Measurements from ENCODE around the gene RNF220. TPM values are rescaled to one million over a fixed set of nuclear protein-coding genes. Genes with fewer than 3 reads are reported as not detected.

The RNF220 gene
- total RNA-seq, 1 donor from 2014 or later, result 84.4 TPM

GRCh38 chr1:44472620-44473525, 67.8 kb downstream of the RNF220 start:
- TF ChIP-seq CTCF (IDR thresholded peaks at IDR 0.05), result no peak
- peaks cover 31% of the 10 kb centered on the region for H3K27me3 Mint-ChIP-seq (ENCODE audit: unreplicated experiment)
- H3K36me3 Mint-ChIP-seq (ENCODE audit: unreplicated experiment), result no peaks in the 10 kb centered on the region
- no peak for DNase-seq (ENCODE audit: extremely low spot score, unreplicated experiment)
- no peak overlapping the region for H3K27ac Mint-ChIP-seq (ENCODE audit: unreplicated experiment)
- H3K4me1 Mint-ChIP-seq (ENCODE audit: unreplicated experiment), result no peaks in the 10 kb centered on the region
- H3K4me3 Mint-ChIP-seq (ENCODE audit: unreplicated experiment), result no peak overlapping the region
- peaks cover 7% of the 10 kb centered on the region for H3K9me3 Mint-ChIP-seq (ENCODE audit: unreplicated experiment)

GRCh38 chr1:44476891-44477290, 71.8 kb downstream of the RNF220 start:
- Mint-ChIP-seq H3K4me3 (ENCODE audit: unreplicated experiment) (no peak overlapping the region), H3K4me1 (ENCODE audit: unreplicated experiment) (no peaks in the 10 kb centered on the region), H3K27me3 (ENCODE audit: unreplicated experiment) (peaks cover 39% of the 10 kb centered on the region), H3K36me3 (ENCODE audit: unreplicated experiment) (no peaks in the 10 kb centered on the region), H3K9me3 (ENCODE audit: unreplicated experiment) (peaks cover 5% of the 10 kb centered on the region), H3K27ac (ENCODE audit: unreplicated experiment) (no peak overlapping the region)
- no peak for TF ChIP-seq CTCF (IDR thresholded peaks at IDR 0.05)
- no peak for DNase-seq (ENCODE audit: extremely low spot score, unreplicated experiment)

- Mint-ChIP-seq H3K4me1 (ENCODE audit: unreplicated experiment) (peaks cover 24% of the 10 kb centered on the region), H3K27me3 (ENCODE audit: unreplicated experiment) (peaks cover 38% of the 10 kb centered on the region), H3K9me3 (ENCODE audit: unreplicated experiment) (no peaks in the 10 kb centered on the region), H3K4me3 (ENCODE audit: unreplicated experiment) (no peak overlapping the region), H3K27ac (ENCODE audit: unreplicated experiment) (no peak overlapping the region), H3K36me3 (ENCODE audit: unreplicated experiment) (no peaks in the 10 kb centered on the region)
- no peak for DNase-seq (ENCODE audit: extremely low spot score, unreplicated experiment)
- TF ChIP-seq CTCF (IDR thresholded peaks at IDR 0.05), result no peak
These were observed 76.6 kb downstream of the RNF220 start for GRCh38 chr1:44481701-44482100.

DNA sequence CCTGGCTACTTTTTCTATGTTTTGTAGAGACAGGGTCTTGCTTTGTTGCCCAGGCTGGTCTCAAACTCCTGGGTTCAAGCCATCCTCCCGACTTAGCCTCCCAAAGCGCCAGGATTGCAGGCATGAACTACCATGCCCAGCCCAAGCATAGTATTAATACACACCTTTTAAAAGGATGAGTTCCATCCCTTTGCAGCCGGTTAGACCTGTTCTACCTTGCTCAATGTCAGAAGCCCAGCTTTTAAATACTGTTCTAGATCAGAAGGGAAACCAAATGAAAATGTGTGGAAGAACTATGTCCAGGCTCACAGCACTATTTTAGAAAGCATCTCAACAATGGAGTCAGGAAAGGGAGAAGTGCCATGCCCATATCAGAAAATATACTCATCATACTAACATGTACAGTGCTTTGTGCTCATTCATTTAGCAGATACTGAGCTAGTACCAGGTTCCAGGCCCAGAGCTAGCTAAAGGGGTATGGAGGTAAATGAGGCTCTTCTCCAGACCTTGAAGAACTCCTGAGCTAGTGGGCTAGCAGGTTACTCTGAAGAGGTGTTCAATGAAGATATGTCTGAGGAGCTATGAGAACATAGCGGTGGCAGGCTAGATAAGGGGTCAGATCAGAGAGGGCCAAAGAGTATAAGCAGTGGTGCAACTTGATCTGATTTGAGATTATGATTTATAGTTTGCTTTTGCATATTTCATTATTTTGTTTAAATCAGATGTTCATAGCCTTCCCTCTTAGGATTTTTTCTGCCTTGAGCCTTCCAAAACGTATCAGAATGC, 78.2 kb downstream of the RNF220 start:
- no peak for TF ChIP-seq CTCF (IDR thresholded peaks at IDR 0.05)
- no peak overlapping the region for H3K27ac Mint-ChIP-seq (ENCODE audit: unreplicated experiment)
- DNase-seq (ENCODE audit: extremely low spot score, unreplicated experiment), result no peak
- no peak overlapping the region for H3K4me3 Mint-ChIP-seq (ENCODE audit: unreplicated experiment)
- peaks cover 24% of the 10 kb centered on the region for H3K4me1 Mint-ChIP-seq (ENCODE audit: unreplicated experiment)
- no peaks in the 10 kb centered on the region for H3K9me3 Mint-ChIP-seq (ENCODE audit: unreplicated experiment)
- no peaks in the 10 kb centered on the region for H3K36me3 Mint-ChIP-seq (ENCODE audit: unreplicated experiment)
- peaks cover 33% of the 10 kb centered on the region for H3K27me3 Mint-ChIP-seq (ENCODE audit: unreplicated experiment)

GRCh38 chr1:44484155-44484688, 79.2 kb downstream of the RNF220 start:
- peaks cover 27% of the 10 kb centered on the region for H3K27me3 Mint-ChIP-seq (ENCODE audit: unreplicated experiment)
- no peak overlapping the region for H3K4me3 Mint-ChIP-seq (ENCODE audit: unreplicated experiment)
- no peak for TF ChIP-seq CTCF (IDR thresholded peaks at IDR 0.05)
- no peaks in the 10 kb centered on the region for H3K9me3 Mint-ChIP-seq (ENCODE audit: unreplicated experiment)
- no peaks in the 10 kb centered on the region for H3K36me3 Mint-ChIP-seq (ENCODE audit: unreplicated experiment)
- no peak overlapping the region for H3K27ac Mint-ChIP-seq (ENCODE audit: unreplicated experiment)
- H3K4me1 Mint-ChIP-seq (ENCODE audit: unreplicated experiment), result peaks cover 24% of the 10 kb centered on the region
- DNase-seq (ENCODE audit: extremely low spot score, unreplicated experiment), result no peak

Measured in osteocyte (in vitro differentiated cells).